GM12864 (cell line): ENCODE results near the gene POTEB.
"Not testable (repeated sequence)": the region's sequence is repeated elsewhere in the genome, so short reads cannot be mapped to it uniquely, and the experiment has no call there.

Experiments
- DNase-seq: peaks from one replicate; pipeline ENCODE4 v3.0.0-alpha.2; 2011; ENCODE audit warnings: low read depth
- H3K4me3 ChIP-seq: 2 replicates; pipeline ENCODE4 v1.5.1; 2011; ENCODE audit warnings: mild to moderate bottlenecking, low read depth, low read length, control low read depth

POTEB gene

GRCh38 chr15:21877635-21878034 lies at the start of gene POTEB:
TSS of gene POTEB (minus strand) at chr15:21877735. CDS start at chr15:21877246, 489 bp downstream.
- not testable (repeated sequence) for H3K4me3 ChIP-seq, DNase-seq

- not testable (repeated sequence) for DNase-seq, H3K4me3 ChIP-seq
These were observed 13.4 kb upstream of the POTEB start for GRCh38 chr15:21890955-21891354.

GRCh38 chr15:21889542-21889941 lies 12.0 kb upstream of the POTEB start:
- not testable (repeated sequence) for H3K4me3 ChIP-seq, DNase-seq

- not testable (repeated sequence) for DNase-seq, H3K4me3 ChIP-seq
These were observed 38.7 kb downstream of the POTEB start for GRCh38 chr15:21838831-21839230.
